Nephron (organoid): Measurements from ENCODE around the gene FHAD1.

Experiments
- H3K27ac Mint-ChIP-seq, 3 experiments: 2 replicates each; pipeline ENCODE4 v1.8.0; 2020; ENCODE audit warnings: mixed read lengths in 3 of 3, mild to moderate bottlenecking in 2 of 3, moderate library complexity in 1 of 3
- H3K27me3 Mint-ChIP-seq: 2 replicates; pipeline ENCODE4 v1.8.0; 2021; ENCODE audit warnings: low read depth, mild to moderate bottlenecking, moderate library complexity, mixed read lengths
- H3K36me3 Mint-ChIP-seq: 2 replicates; pipeline ENCODE4 v1.8.0; 2020; ENCODE audit warnings: low read depth, mixed read lengths
- H3K4me1 Mint-ChIP-seq: 2 replicates; pipeline ENCODE4 v1.8.0; 2020; ENCODE audit warnings: mixed read lengths
- H3K4me3 Mint-ChIP-seq, 3 experiments: 2 replicates each; pipeline ENCODE4 v1.8.0; 2020; ENCODE audit warnings: mild to moderate bottlenecking in 3 of 3, mixed read lengths in 3 of 3, moderate library complexity in 2 of 3
- H3K9me3 Mint-ChIP-seq: 2 replicates; pipeline ENCODE4 v1.8.0; 2020; ENCODE audit warnings: mixed read lengths
- TF ChIP-seq, protein P1 (sequence below), 3 experiments: fragments of 200-600 bp; sonication (generic); IDR thresholded peaks; one replicate each; pipeline ENCODE4 v1.5.0; 2021; ENCODE audit warnings: antibody characterized with exemption in 3 of 3; ENCODE audit not compliant: unreplicated experiment in 3 of 3

The FHAD1 gene

GRCh38 chr1:15276691-15277446, 29.8 kb downstream of the FHAD1 start:
- H3K36me3 Mint-ChIP-seq = no peaks in the 10 kb centered on the region
- TF ChIP-seq, protein P1, sequence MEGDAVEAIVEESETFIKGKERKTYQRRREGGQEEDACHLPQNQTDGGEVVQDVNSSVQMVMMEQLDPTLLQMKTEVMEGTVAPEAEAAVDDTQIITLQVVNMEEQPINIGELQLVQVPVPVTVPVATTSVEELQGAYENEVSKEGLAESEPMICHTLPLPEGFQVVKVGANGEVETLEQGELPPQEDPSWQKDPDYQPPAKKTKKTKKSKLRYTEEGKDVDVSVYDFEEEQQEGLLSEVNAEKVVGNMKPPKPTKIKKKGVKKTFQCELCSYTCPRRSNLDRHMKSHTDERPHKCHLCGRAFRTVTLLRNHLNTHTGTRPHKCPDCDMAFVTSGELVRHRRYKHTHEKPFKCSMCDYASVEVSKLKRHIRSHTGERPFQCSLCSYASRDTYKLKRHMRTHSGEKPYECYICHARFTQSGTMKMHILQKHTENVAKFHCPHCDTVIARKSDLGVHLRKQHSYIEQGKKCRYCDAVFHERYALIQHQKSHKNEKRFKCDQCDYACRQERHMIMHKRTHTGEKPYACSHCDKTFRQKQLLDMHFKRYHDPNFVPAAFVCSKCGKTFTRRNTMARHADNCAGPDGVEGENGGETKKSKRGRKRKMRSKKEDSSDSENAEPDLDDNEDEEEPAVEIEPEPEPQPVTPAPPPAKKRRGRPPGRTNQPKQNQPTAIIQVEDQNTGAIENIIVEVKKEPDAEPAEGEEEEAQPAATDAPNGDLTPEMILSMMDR (IDR thresholded peaks at IDR 0.05; ENCODE audit: unreplicated experiment in 3 of 3) = no peak
- H3K9me3 Mint-ChIP-seq = no peaks in the 10 kb centered on the region
- no peak overlapping the region for H3K27ac Mint-ChIP-seq
- H3K4me1 Mint-ChIP-seq = no peaks in the 10 kb centered on the region
- H3K4me3 Mint-ChIP-seq = no peak overlapping the region
- peaks cover 13% of the 10 kb centered on the region for H3K27me3 Mint-ChIP-seq

DNA sequence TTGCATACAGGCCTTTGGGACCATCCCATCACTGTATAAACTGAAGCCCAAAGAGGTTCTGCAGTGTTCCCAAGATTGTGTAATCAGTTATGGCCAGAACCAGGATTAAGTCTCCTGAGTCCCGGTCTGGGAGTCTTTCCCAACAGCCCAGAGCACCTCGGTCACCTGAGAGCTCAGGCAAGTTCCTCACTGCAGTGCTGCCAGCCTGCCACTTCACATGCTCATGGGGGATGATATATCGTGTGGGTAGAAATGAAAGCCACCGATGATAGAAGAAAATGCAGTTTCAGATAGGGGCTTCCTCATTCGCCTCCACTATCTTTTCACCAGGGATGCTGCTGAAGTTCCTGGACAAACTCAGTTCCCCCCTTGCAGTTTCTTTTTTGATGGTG, 30.4 kb downstream of the FHAD1 start:
- H3K4me3 Mint-ChIP-seq = no peak overlapping the region
- H3K27me3 Mint-ChIP-seq = peaks cover 10% of the 10 kb centered on the region
- TF ChIP-seq, protein P1 (IDR thresholded peaks at IDR 0.05; ENCODE audit: unreplicated experiment in 3 of 3) = no peak
- H3K27ac Mint-ChIP-seq = no peak overlapping the region
- no peaks in the 10 kb centered on the region for H3K9me3 Mint-ChIP-seq
- no peaks in the 10 kb centered on the region for H3K4me1 Mint-ChIP-seq
- no peaks in the 10 kb centered on the region for H3K36me3 Mint-ChIP-seq

- Mint-ChIP-seq H3K9me3 (no peaks in the 10 kb centered on the region), H3K4me3 (no peak overlapping the region), H3K27me3 (peaks cover 6% of the 10 kb centered on the region), H3K4me1 (no peaks in the 10 kb centered on the region), H3K27ac (no peak overlapping the region), H3K36me3 (no peaks in the 10 kb centered on the region)
- TF ChIP-seq, protein P1 (IDR thresholded peaks at IDR 0.05; ENCODE audit: unreplicated experiment in 3 of 3) = no peak
Measured at GRCh38 chr1:15277933-15278332, 30.9 kb downstream of the FHAD1 start.

GRCh38 chr1:15279576-15280230, 32.7 kb downstream of the FHAD1 start:
- TF ChIP-seq, protein P1 (IDR thresholded peaks at IDR 0.05; ENCODE audit: unreplicated experiment in 3 of 3) = no peak
- H3K9me3 Mint-ChIP-seq = no peaks in the 10 kb centered on the region
- H3K4me3 Mint-ChIP-seq = no peak overlapping the region
- peaks cover 6% of the 10 kb centered on the region for H3K27me3 Mint-ChIP-seq
- H3K36me3 Mint-ChIP-seq = no peaks in the 10 kb centered on the region
- H3K4me1 Mint-ChIP-seq = peaks cover 4% of the 10 kb centered on the region
- no peak overlapping the region for H3K27ac Mint-ChIP-seq

DNA sequence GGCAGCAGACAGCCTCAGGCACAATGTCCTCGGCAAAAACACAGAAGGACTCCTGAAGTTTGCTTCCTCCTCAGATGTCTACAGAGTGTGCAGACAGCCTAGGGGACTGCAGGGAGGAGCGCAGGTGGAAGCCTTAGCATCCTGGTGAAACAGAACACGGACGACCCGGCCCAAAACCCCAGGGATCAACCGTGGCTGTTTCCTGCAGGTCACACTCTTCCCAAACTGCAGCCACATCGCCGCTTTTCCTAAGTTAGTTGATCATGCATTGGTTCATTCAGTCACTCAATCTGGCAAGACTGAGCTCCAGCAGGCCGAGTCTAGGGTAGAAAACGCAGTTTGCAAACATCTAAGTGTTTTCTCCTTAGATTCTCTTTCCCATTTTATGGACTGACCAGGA, 33.4 kb downstream of the FHAD1 start:
- H3K36me3 Mint-ChIP-seq = no peaks in the 10 kb centered on the region
- peaks cover 5% of the 10 kb centered on the region for H3K4me1 Mint-ChIP-seq
- H3K9me3 Mint-ChIP-seq = no peaks in the 10 kb centered on the region
- TF ChIP-seq, protein P1 (IDR thresholded peaks at IDR 0.05; ENCODE audit: unreplicated experiment in 3 of 3) = no peak
- H3K27ac Mint-ChIP-seq = no peak overlapping the region
- H3K4me3 Mint-ChIP-seq = no peak overlapping the region
- peaks cover 6% of the 10 kb centered on the region for H3K27me3 Mint-ChIP-seq

DNA sequence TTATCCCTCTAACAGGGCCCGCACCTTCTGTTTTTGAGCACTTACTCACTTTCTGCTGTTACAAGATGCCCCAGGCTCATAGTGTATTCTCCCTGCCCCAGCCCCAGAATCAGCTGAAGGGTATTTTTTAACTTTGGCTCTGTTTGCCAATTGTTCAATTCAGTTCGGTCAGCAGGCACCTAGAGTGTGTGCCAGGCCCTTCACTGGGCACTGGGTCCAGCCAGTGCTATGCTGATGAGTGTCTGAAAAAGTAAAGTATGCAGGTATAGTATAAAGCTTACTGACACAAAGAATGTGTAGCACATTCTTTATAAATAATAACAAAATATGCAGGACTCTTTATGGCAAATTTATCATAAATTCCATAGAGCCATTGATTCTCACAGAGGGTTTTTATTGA, 35.0 kb downstream of the FHAD1 start:
- peaks cover 13% of the 10 kb centered on the region for H3K27me3 Mint-ChIP-seq
- no peaks in the 10 kb centered on the region for H3K9me3 Mint-ChIP-seq
- peaks cover 5% of the 10 kb centered on the region for H3K4me1 Mint-ChIP-seq
- no peak overlapping the region for H3K4me3 Mint-ChIP-seq
- TF ChIP-seq, protein P1 (IDR thresholded peaks at IDR 0.05; ENCODE audit: unreplicated experiment in 3 of 3) = no peak
- no peaks in the 10 kb centered on the region for H3K36me3 Mint-ChIP-seq
- no peak overlapping the region for H3K27ac Mint-ChIP-seq
